K562 (cell line): ENCODE results near the gene COL4A2. TPM values are rescaled to one million over a fixed set of nuclear protein-coding genes. Genes with fewer than 3 reads are reported as not detected.

Source experiments
- ATAC-seq: fragments of 200-7000 bp; cut with Tn5 transposase; 3 replicates; pipeline ENCODE4 v1.9.1; 2020; ENCODE audit warnings: moderate library complexity
- BruUV-seq: library from RNA; stranded (reverse); fragments of 400-500 nt; replicated peaks from 2 replicates; lab custom pipeline; 2021; lab: Mats Ljungman, UMichigan
- CTCF ChIA-PET: fragments of 300-600 bp; formaldehyde crosslinking; extraction: SDS; loops from one replicate; lab custom pipeline; 2021; ENCODE audit warnings: low intra/inter-chr PET ratio; lab: Yijun Ruan, JAX
- POLR2A ChIA-PET: fragments of 300-600, 350-650 bp; sonication (Branson Sonifier 250); formaldehyde crosslinking; extraction: SDS; loops from one replicate; lab custom pipeline; 2021; ENCODE audit warnings: antibody characterized with exemption, inconsistent platforms; lab: Yijun Ruan, JAX
- DNase-seq, 4 experiments: peaks; one replicate each; pipeline versions ENCODE4 v3.0.0 to v3.0.0-alpha.2; 2011 to 2018; ENCODE audit warnings: low spot score in 3 of 4, mixed read lengths in 3 of 4; ENCODE audit errors: extremely low read depth in 1 of 4
- FAIRE-seq: peaks from 2 replicates; lab custom pipeline; 2011; peaks lifted over from hg19 to GRCh38; lab: Jason Lieb, UNC
- H2AFZ ChIP-seq: 2 replicates; pipeline ENCODE4 v1.6.0; 2011; ENCODE audit warnings: low read depth, low read length, control low read depth, inconsistent platforms
- H3K27ac ChIP-seq: fragments of 200-600 bp; 3 replicates; pipeline ENCODE4 v1.8.0; 2011; ENCODE audit warnings: low read depth, mild to moderate bottlenecking, control low read depth, inconsistent platforms, low read length, moderate library complexity, mixed read lengths; ENCODE audit errors: extremely low read depth
- H3K27me3 ChIP-seq, 2 experiments: fragments of 300-600 bp in 1 of 2; 2 replicates in 1 of 2; 3 replicates in 1 of 2; pipeline versions ENCODE4 v1.6.0 to v1.8.0; 2011; ENCODE audit warnings: inconsistent platforms in 2 of 2, low read length in 2 of 2, mild to moderate bottlenecking in 1 of 2, mixed read lengths in 1 of 2, moderate library complexity in 1 of 2; ENCODE audit not compliant: control insufficient read depth in 2 of 2, insufficient read depth in 2 of 2
- H3K36me3 ChIP-seq: fragments of 300-600 bp; 3 replicates; pipeline ENCODE4 v1.8.0; 2011; ENCODE audit warnings: mild to moderate bottlenecking, low read length, inconsistent platforms; ENCODE audit not compliant: control insufficient read depth, insufficient read depth
- H3K4me1 ChIP-seq, 2 experiments: fragments of 200-600 bp in 1 of 2; replicated peaks in 1 of 2; 2 replicates in 1 of 2; 3 replicates in 1 of 2; pipeline versions ENCODE4 v1.5.1 to v1.8.0; 2011; ENCODE audit warnings: inconsistent platforms in 2 of 2, low read length in 2 of 2, mild to moderate bottlenecking in 1 of 2, mixed read lengths in 1 of 2, moderate library complexity in 1 of 2; ENCODE audit not compliant: control insufficient read depth in 2 of 2, insufficient read depth in 2 of 2
- H3K4me2 ChIP-seq: 2 replicates; pipeline ENCODE4 v1.6.1; 2011; ENCODE audit warnings: low read length, control low read depth, inconsistent platforms, mixed read lengths; ENCODE audit not compliant: insufficient read depth
- H3K4me3 ChIP-seq: fragments of 200-600 bp; sonication (generic), shearing (Covaris generic); 2 replicates; pipeline ENCODE4 v1.5.1; 2016; ENCODE audit warnings: control low read depth, inconsistent platforms
- H3K79me2 ChIP-seq: fragments of 200-600 bp; 3 replicates; pipeline ENCODE4 v1.8.0; 2011; ENCODE audit warnings: low read length, inconsistent platforms; ENCODE audit not compliant: control insufficient read depth, insufficient read depth
- H3K9ac ChIP-seq, 2 experiments: 2 replicates each; pipeline versions ENCODE4 v1.6.0 to v1.6.1; 2011; ENCODE audit warnings: low read depth in 2 of 2, low read length in 2 of 2, control low read depth in 1 of 2, inconsistent platforms in 1 of 2, mild to moderate bottlenecking in 1 of 2, mixed read lengths in 1 of 2; ENCODE audit not compliant: insufficient read depth in 1 of 2
- H3K9me1 ChIP-seq: one replicate; pipeline ENCODE4 v1.6.0; 2011; ENCODE audit warnings: inconsistent platforms, mild to moderate bottlenecking, low read length, moderate library complexity; ENCODE audit not compliant: control insufficient read depth, insufficient read depth
- H3K9me3 ChIP-seq: replicated peaks from 2 replicates; pipeline ENCODE4 v1.5.1; 2011; ENCODE audit warnings: low read depth, low read length, inconsistent platforms; ENCODE audit not compliant: control insufficient read depth, insufficient read depth
- H4K20me1 ChIP-seq: replicated peaks from 2 replicates; pipeline ENCODE4 v1.6.1; 2011; ENCODE audit warnings: low read length, inconsistent platforms, mixed read lengths; ENCODE audit not compliant: control insufficient read depth, insufficient read depth
- CCNT2 ChIP-seq: IDR thresholded peaks from 2 replicates; pipeline ENCODE4 v1.6.1; 2011; ENCODE audit warnings: borderline replicate concordance, low read depth, mild to moderate bottlenecking, moderate library complexity, mixed read lengths, low read length; ENCODE audit not compliant: insufficient read length; ENCODE audit errors: extremely low read depth
- CHD1 ChIP-seq: fragments of 200-600 bp; sonication (generic); IDR thresholded peaks from one replicate; pipeline ENCODE4 v1.6.1; 2012; ENCODE audit warnings: mild to moderate bottlenecking, moderate library complexity, low read length, inconsistent platforms
- CHD4 ChIP-seq: fragments of 200-600 bp; sonication (generic); IDR thresholded peaks from 3 replicates; pipeline ENCODE4 v1.6.1; 2012; ENCODE audit warnings: low read depth, mild to moderate bottlenecking, mixed read lengths, low read length, inconsistent platforms; ENCODE audit not compliant: insufficient read depth, insufficient replicate concordance, poor library complexity, severe bottlenecking
- DLX4 ChIP-seq: fragments of 250-450 bp; sonication (Bioruptor Pico); IDR thresholded peaks from 2 replicates; pipeline ENCODE4 v1.6.1; 2021; ENCODE audit warnings: mild to moderate bottlenecking
- ELK1 ChIP-seq: sonication (generic); formaldehyde crosslinking; IDR thresholded peaks from 2 replicates; pipeline ENCODE4 v1.8.1; 2022; ENCODE audit warnings: missing genetic modification reagents
- GTF3C2 ChIP-seq: IDR thresholded peaks from 3 replicates; pipeline ENCODE4 v1.6.1; 2011; ENCODE audit warnings: borderline replicate concordance, mild to moderate bottlenecking, moderate library complexity; ENCODE audit not compliant: insufficient read length; ENCODE audit errors: extremely low read depth
- RNF219 ChIP-seq: fragments of 250-450 bp; sonication (Bioruptor Pico); IDR thresholded peaks from 2 replicates; pipeline ENCODE4 v1.5.0; 2022; ENCODE audit warnings: mild to moderate bottlenecking
- ZBTB11 ChIP-seq, 3 experiments: fragments of 200-800 bp in 1 of 3; fragments of 250-450 bp in 1 of 3; fragments of 450-650 bp in 1 of 3; sonication (Bioruptor Pico) in 1 of 3; sonication (Bioruptor generic) in 1 of 3; formaldehyde crosslinking in 1 of 3; IDR thresholded peaks; 2 replicates each; pipeline versions ENCODE4 v1.6.1 to v1.8.0; 2016 to 2022; ENCODE audit warnings: mild to moderate bottlenecking in 2 of 3, missing genetic modification characterization in 2 of 3, missing compliant biosample characterization in 1 of 3, moderate library complexity in 1 of 3
- ZKSCAN3 ChIP-seq: fragments of 250-450 bp; sonication (Bioruptor Pico); IDR thresholded peaks from 2 replicates; pipeline ENCODE4 v1.4.0; 2020
- ZNF133 ChIP-seq: fragments of 250-450 bp; sonication (Bioruptor Pico); IDR thresholded peaks from 2 replicates; pipeline ENCODE4 v1.4.0; 2020; ENCODE audit warnings: mild to moderate bottlenecking
- ZNF77 ChIP-seq: fragments of 250-450 bp; sonication (Bioruptor Pico); IDR thresholded peaks from 2 replicates; pipeline ENCODE4 v1.5.0; 2020
- WGBS: fragments of 100-300 bp; shearing (Covaris generic); methylation state at CpG from one replicate; pipeline ENCODE4 v1.1.6; 2016; ENCODE audit warnings: low coverage, mixed read lengths; ENCODE audit not compliant: insufficient coverage; ENCODE audit errors: missing lambda C conversion rate; 5-methylcytosine and 5-hydroxymethylcytosine counted together
- in situ Hi-C: fragments of 300-500 bp; cut with MboI; formaldehyde crosslinking; loops from 4 replicates; pipeline ENCODE4 v1.15.0; 2018; ENCODE audit warnings: inconsistent platforms, mixed read lengths
- intact Hi-C: fragments of 100-400 bp; cut with micrococcal nuclease; formaldehyde crosslinking; loops from 2 replicates; pipeline ENCODE4 v1.14.2; 2022
- polyA plus RNA-seq, 8 experiments: library from polyadenylated mRNA; depleted of rRNA in 4 of 8; stranded (reverse) in 5 of 8; unstranded in 3 of 8; fragments of >200 nt; fragmentation: Nextera tagmentation in 2 of 8; fragmentation: Illumina TruSeq in 1 of 8; extraction: Ambion mirVana in 2 of 8; extraction: Trizol in 1 of 8; gene quantifications; 2 replicates each; pipeline versions ENCODE4 v1.2.1 to v1.2.3, GENCODE V29; 2011 to 2014; ENCODE audit warnings: inconsistent platforms in 1 of 8, missing spikeins in 1 of 8
- total RNA-seq, 7 experiments: library from RNA; depleted of rRNA in 6 of 7; stranded (reverse); fragments of >200 nt in 6 of 7; fragmentation: Illumina TruSeq in 2 of 7; extraction: Trizol in 2 of 7; gene quantifications; 2 replicates each; pipeline versions ENCODE4 v1.2.1 to v1.2.3, GENCODE V29; 2011 to 2021; ENCODE audit warnings: low replicate concordance in 1 of 7

COL4A2 gene
- total and polyA plus RNA-seq, 9 of the 15 experiments (the other 6 are each of a cell fraction or from before 2014, with no cell fraction given) = 0.13 to 15.2 (median 8.1) TPM

- Histone ChIP-seq H3K79me2 (no peaks in the 10 kb centered on the region), H2AFZ (no peak overlapping the region), H3K4me2 (no peak overlapping the region), H3K9me3 (no peaks in the 10 kb centered on the region), H3K4me3 (no peak overlapping the region), H3K9me1 (no peaks in the 10 kb centered on the region), H3K27me3 (peaks cover 2 to 12% of the 10 kb centered on the region in 2 experiments; a peak in 3 of 5 replicates), H3K4me1 (peaks cover 0 to 2% of the 10 kb centered on the region in 2 experiments; a peak in 1 of 5 replicates), H3K27ac (no peak overlapping the region), H4K20me1 (no peaks in the 10 kb centered on the region), H3K9ac (no peak overlapping the region), H3K36me3 (no peaks in the 10 kb centered on the region)
- no TSS peak for BruUV-seq
- no peak for ATAC-seq
- intact Hi-C loops = no loop called here
- POLR2A ChIA-PET = no interaction called here
- CTCF ChIA-PET = no interaction called here
- 0% methylated on average over 3 of the region's 3 CpGs for WGBS
- in situ Hi-C loops = no loop called here
- no peak for DNase-seq
- FAIRE-seq = no peak
- TF ChIP-seq DLX4 (CRISPR knock-in tag) = no peak
- TF ChIP-seq GTF3C2 = no peak
- no peak for TF ChIP-seq ZKSCAN3 (CRISPR knock-in tag)
- TF ChIP-seq CHD4 = no peak
- no peak for TF ChIP-seq ZNF77
- no peak for TF ChIP-seq ELK1 (CRISPR knock-in tag)
- TF ChIP-seq CHD1 = no peak
- TF ChIP-seq RNF219 = no peak
- TF ChIP-seq ZNF133 (CRISPR knock-in tag) = no peak
- TF ChIP-seq ZBTB11 (CRISPR knock-in tag; IDR thresholded peaks at IDR 0.05) = no peak
- no peak for TF ChIP-seq CCNT2
Measured at GRCh38 chr13:110293649-110294048, 13.4 kb upstream of the COL4A2 start.
